HFF-Myc (cell line): ENCODE measurements around the gene CHL1.

Source experiments
- DNase-seq: peaks from one replicate; pipeline ENCODE4 v3.0.0-alpha.2; 2011; ENCODE audit warnings: low read depth; ENCODE audit errors: extremely low read depth
- H3K4me3 ChIP-seq: replicated peaks from 2 replicates; pipeline ENCODE4 v1.5.1; 2011; ENCODE audit warnings: low read depth, mild to moderate bottlenecking, control low read depth, low read length
- TF ChIP-seq, protein P1 (sequence below): IDR thresholded peaks from 2 replicates; pipeline ENCODE4 v1.5.1; 2012; ENCODE audit warnings: mild to moderate bottlenecking, low read depth, low read length, control low read depth; ENCODE audit errors: missing control alignments

CHL1 gene

GRCh38 chr3:430186-430585 lies 233.6 kb downstream of the CHL1 start:
- TF ChIP-seq, protein P1, sequence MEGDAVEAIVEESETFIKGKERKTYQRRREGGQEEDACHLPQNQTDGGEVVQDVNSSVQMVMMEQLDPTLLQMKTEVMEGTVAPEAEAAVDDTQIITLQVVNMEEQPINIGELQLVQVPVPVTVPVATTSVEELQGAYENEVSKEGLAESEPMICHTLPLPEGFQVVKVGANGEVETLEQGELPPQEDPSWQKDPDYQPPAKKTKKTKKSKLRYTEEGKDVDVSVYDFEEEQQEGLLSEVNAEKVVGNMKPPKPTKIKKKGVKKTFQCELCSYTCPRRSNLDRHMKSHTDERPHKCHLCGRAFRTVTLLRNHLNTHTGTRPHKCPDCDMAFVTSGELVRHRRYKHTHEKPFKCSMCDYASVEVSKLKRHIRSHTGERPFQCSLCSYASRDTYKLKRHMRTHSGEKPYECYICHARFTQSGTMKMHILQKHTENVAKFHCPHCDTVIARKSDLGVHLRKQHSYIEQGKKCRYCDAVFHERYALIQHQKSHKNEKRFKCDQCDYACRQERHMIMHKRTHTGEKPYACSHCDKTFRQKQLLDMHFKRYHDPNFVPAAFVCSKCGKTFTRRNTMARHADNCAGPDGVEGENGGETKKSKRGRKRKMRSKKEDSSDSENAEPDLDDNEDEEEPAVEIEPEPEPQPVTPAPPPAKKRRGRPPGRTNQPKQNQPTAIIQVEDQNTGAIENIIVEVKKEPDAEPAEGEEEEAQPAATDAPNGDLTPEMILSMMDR, result no peak
- no peak overlapping the region for H3K4me3 ChIP-seq
- no peak for DNase-seq

- DNase-seq, result no peak
- no peak overlapping the region for H3K4me3 ChIP-seq
- TF ChIP-seq, protein P1, result no peak
Observed at GRCh38 chr3:435161-435560, 238.6 kb downstream of the CHL1 start.

GRCh38 chr3:436053-436452 lies 239.5 kb downstream of the CHL1 start:
- TF ChIP-seq, protein P1, result no peak
- no peak for DNase-seq
- no peak overlapping the region for H3K4me3 ChIP-seq

- TF ChIP-seq, protein P1, result no peak
- DNase-seq, result no peak
- no peak overlapping the region for H3K4me3 ChIP-seq
Observed at GRCh38 chr3:440826-441225, 244.3 kb downstream of the CHL1 start.

DNA sequence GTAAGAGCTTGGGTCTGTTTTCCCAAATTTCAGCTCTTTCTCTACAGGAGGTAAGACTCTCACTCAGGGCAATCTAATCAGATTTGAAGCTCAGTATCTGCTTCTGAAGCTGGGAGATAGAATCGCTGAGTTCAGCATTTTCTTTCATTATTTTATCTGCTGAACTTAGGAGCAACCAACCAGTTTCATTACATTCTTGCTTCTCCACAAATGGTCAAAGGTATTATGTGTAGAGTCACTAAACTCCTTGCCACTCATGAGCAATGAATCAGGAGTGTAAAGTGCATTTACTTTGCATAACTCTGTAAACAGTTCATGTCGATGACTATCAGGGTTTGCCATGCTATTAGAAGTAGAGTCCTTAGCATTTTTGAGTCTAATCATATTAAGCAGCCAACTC lies 249.4 kb downstream of the CHL1 start:
- DNase-seq, result no peak
- no peak overlapping the region for H3K4me3 ChIP-seq
- TF ChIP-seq, protein P1, result no peak

GRCh38 chr3:447671-448070 lies 251.1 kb downstream of the CHL1 start:
- no peak overlapping the region for H3K4me3 ChIP-seq
- TF ChIP-seq, protein P1, result no peak
- no peak for DNase-seq

- TF ChIP-seq, protein P1, result no peak
- H3K4me3 ChIP-seq, result no peak overlapping the region
- no peak for DNase-seq
Observed at GRCh38 chr3:449711-450110, 253.1 kb downstream of the CHL1 start.
